HG02610 (cell line): Measurements from ENCODE around the gene SMIM24.
"Not testable (repeated sequence)": the region's sequence is repeated elsewhere in the genome, so short reads cannot be mapped to it uniquely, and the experiment has no call there.

Experiments used
- ATAC-seq: cut with Tn5 transposase; IDR thresholded peaks from one replicate; pipeline ENCODE4 v1.9.1; 2021; ENCODE audit warnings: mild to moderate bottlenecking, moderate library complexity; ENCODE audit not compliant: unreplicated experiment

Gene SMIM24

GRCh38 chr19:3480383-3481091, at the start of gene SMIM24:
Gene SMIM24 (minus strand): TSS chr19:3480525. CDS start chr19:3480463, 62 bp downstream.
- no peak for ATAC-seq

- not testable (repeated sequence) for ATAC-seq
These were observed 49.0 kb upstream of the SMIM24 start for GRCh38 chr19:3529299-3529698.

GRCh38 chr19:3528539-3529211, 48.4 kb upstream of the SMIM24 start:
- ATAC-seq, result no peak

- no peak for ATAC-seq
These were observed 47.8 kb upstream of the SMIM24 start for GRCh38 chr19:3528080-3528479.

GRCh38 chr19:3527238-3527910, 47.0 kb upstream of the SMIM24 start:
- ATAC-seq, result no peak

- ATAC-seq, result no peak
These were observed 46.3 kb upstream of the SMIM24 start for GRCh38 chr19:3526507-3527237.

GRCh38 chr19:3524904-3525451, 44.7 kb upstream of the SMIM24 start:
- ATAC-seq, result no peak

GRCh38 chr19:3524078-3524842, 43.9 kb upstream of the SMIM24 start:
- no peak for ATAC-seq

GRCh38 chr19:3523361-3524077, 43.2 kb upstream of the SMIM24 start:
- ATAC-seq, result no peak

- no peak for ATAC-seq
These were observed 42.4 kb upstream of the SMIM24 start for GRCh38 chr19:3522421-3523360.

- ATAC-seq, result no peak
These were observed 40.8 kb upstream of the SMIM24 start for GRCh38 chr19:3521104-3521445.

GRCh38 chr19:3520166-3521103, 40.1 kb upstream of the SMIM24 start:
- no peak for ATAC-seq

GRCh38 chr19:3519126-3519525, 38.8 kb upstream of the SMIM24 start:
- no peak for ATAC-seq

- no peak for ATAC-seq
These were observed 38.3 kb upstream of the SMIM24 start for GRCh38 chr19:3518659-3519058.

GRCh38 chr19:3518255-3518654, 37.9 kb upstream of the SMIM24 start:
- ATAC-seq, result no peak

GRCh38 chr19:3517638-3518037, 37.3 kb upstream of the SMIM24 start:
- no peak for ATAC-seq

GRCh38 chr19:3516675-3517207, 36.4 kb upstream of the SMIM24 start:
- no peak for ATAC-seq
